M059J (cell line): Measurements from ENCODE around the gene ZKSCAN5. TPM values are rescaled to one million over a fixed set of nuclear protein-coding genes. Genes with fewer than 3 reads are reported as not detected.

ENCODE experiments used
- DNase-seq: peaks from one replicate; pipeline ENCODE4 v3.0.0-alpha.2; 2012; ENCODE audit warnings: low read depth
- total RNA-seq: library from RNA; depleted of rRNA; stranded (reverse); fragments of >200 nt; shearing (Covaris generic); gene quantifications from 2 replicates; pipeline ENCODE4 v1.2.3, GENCODE V29; 2014; rRNA removed

The ZKSCAN5 gene
- 12.8 and 19.9 TPM in 2 replicates for total RNA-seq

DNA sequence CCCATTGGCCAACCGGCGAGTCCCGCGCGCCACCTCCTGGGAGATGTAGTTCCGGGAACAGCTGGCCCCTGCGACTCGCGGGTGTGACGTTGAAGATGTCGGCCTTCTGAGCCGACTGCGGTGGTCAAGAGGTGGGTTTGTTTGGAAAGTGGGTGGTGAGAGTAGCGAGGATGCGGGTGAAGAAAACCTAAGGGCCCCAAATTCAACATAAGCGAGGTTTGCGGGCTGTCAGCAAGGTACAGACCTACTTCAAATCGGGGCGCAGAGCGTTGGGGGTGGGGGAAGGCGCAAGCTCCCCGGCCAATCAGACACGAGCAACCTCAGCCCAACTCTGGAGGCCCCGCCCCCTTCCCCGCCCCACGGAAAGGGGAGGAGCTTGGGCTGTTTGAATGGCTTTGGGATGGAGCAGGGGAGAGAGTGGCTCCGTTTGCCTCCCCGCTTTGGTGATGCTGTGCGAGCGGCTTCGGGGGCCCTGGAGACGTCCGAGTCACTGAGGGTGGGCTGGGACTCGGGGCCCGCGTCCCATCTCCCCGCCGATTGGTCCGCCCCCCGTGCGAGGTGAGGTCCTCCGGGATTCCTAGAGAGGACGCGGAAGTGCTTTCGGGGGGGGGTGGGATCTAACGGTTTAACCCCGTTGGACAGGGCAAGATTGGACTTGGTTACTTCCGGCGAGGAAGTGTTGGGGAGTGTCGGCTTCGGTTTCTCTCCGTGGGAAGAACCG is at the start of gene ZKSCAN5:
TSS of gene ZKSCAN5 (plus strand) at position 60 of the 721 bp plus-strand sequence. CDS start 1,383 bp downstream, outside the sequence.
- DNase-seq: peak; percentile 96

- no peak for DNase-seq
Measured at GRCh38 chr7:99455874-99456273, 48.6 kb upstream of the ZKSCAN5 start.

GRCh38 chr7:99456288-99456687 is 48.2 kb upstream of the ZKSCAN5 start:
- DNase-seq: no peak

- DNase-seq: no peak
Measured at GRCh38 chr7:99457050-99457649, 47.3 kb upstream of the ZKSCAN5 start.

DNA sequence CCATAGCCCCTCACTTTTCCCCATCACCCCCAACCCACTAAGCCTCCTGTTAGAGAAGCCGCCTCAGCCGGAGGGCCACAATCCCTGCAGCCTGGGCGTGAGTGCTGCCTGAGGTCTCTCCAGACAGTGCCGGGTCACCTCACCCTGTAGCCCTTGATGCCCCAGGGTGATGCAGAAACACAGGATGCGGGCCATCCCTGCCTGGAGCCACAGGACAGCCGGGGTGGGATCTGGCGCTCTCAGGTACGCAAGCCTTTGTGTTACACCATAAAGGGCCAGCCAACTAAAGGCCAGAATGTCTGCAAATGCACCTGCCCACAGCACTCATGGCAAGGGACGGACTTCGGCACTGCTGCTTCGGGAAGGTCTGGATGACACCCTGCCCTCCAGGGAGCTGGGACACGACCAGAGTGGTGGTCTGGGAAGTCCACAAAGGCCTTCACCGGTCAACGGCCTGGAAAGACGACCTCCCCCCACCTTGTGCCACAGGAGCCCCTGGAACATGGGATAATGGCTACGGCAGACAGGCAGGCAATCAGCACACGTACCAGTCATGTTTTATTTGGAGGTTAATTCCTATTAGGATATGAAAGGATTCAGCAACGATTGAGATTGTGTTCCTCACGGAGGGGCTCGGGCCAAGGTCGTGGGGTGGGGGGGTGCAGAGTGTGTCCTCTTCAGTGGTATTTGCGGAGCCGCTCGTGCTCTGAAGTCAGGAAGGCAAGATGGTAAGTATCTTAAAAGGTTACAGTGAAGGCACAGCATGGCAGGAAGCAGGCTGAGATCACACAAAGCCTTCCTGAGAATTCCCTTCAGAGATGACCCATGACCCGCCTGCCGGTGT is 46.6 kb upstream of the ZKSCAN5 start:
- no peak for DNase-seq

DNA sequence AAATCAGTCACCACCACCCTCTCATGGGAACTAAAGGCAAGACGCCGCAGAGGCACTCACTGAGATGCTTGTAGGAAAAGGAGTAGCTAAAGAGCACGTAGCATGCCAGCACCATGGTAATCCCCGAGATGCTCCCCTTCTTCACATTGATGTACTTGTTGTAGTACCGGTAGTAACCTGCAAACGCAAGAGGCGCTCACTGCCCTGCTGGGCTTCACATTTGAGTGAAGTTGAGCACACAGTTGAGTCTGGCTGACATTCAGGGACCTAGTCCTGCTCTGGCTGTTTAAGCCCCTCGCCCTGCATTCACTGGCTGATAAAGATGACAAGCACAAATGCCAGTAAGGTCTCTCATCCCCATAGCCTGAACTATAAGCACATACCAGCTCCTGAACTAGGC is 45.4 kb upstream of the ZKSCAN5 start:
- peak; percentile 30 for DNase-seq

- no peak for DNase-seq
Measured at GRCh38 chr7:99460651-99461050, 43.8 kb upstream of the ZKSCAN5 start.

GRCh38 chr7:99461221-99461620 is 43.2 kb upstream of the ZKSCAN5 start:
- no peak for DNase-seq

GRCh38 chr7:99465421-99465768 is 39.1 kb upstream of the ZKSCAN5 start:
- no peak for DNase-seq

DNA sequence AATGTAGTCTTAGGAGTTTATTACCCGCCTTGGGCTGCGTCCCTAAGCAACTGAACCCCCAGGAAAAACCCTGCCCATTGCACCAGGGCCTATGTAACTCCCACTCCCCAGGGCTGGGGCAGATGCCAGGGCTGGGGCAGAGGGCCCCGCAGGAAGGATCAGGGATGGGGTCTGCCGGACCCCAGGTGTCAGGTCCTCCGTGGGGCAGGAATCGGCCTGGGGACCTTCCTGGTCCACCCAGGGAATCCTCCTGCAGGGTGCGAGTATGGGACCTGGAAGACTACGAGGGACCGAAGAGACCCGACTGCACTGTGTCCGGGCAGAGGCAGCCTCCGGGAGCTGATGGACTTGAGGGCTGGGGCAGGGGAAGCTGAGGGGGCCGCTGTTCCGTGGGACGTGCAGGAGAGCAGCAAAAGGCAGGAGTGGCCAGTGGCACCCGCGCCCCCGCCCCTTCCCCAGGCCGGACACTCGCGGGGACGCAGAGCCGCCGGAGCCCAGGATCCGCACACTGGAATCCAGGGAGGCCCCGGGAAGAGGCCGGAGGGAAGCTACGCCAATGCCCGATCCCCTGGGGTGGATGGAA is 36.0 kb upstream of the ZKSCAN5 start:
- DNase-seq: no peak

DNA sequence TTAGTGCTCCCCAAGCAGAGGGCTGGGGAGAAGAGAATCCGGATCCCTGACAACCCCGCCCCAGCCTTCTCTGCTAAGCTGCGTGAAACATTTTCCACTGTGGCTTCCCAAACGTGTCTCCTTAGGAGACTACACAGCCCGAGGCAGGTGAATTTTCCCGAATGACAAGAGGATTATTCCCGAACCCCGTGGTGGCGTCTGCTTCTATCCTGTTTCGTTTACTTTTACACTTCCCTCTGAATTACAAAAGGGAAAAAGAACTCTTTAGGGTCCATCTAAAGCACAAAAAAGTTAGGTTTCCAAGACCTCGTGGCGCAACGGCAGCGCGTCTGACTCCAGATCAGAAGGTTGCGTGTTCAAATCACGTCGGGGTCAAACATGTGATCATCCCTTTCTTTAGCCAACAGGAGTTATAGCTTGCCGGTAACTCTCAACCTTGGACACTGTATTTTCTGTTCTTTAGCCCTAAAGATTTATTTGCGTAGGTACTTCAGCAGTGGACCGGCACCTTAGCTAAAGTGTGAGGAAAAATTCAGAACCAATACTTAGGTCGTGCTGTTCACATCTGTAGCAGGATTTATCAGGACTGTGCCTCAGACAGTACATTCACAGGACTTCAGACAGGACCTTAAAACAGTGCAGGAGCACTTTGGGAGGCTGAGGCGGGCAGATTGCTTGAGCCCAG is 34.9 kb upstream of the ZKSCAN5 start:
- no peak for DNase-seq

DNA sequence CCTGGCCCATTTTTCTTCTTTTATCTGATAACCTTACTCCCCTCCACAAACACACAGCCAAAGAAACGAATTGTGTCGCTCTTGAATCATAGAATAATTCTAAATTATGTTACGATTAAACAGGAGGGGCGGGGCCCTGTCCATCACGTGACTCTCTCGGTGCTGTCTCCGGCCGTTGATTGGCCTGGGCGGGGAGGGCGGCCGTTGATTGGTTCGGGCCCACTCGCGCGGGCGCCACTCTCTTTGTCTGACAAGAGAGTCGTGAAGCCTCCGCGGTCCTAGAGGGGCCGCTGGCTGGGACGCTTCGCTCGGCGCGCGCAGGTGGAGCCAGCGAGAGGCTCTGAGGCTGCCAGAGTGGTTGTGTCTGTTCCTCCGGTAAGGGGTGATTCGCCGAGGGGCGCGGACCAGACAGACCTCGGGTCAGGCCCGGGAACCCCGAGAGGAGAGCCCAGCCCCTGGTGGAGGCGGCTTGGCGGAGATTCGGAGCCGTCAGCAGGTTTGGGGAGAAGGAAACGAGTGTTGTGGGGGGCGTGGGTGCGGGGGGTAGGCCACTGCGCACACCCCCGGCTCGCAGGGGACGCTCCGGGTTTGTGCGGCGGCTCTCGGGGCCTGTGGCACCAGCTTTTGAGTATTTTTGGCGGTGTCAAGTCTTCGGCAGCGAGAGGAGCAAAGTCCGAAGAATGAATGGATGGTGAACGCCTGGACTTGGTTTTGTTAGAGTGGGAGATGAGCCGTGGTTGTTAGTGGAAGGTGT is 31.7 kb upstream of the ZKSCAN5 start, which contains the start of gene ZNF789:
TSS of gene ZNF789 (plus strand) at position 330 of the 754 bp plus-strand sequence. CDS start 3,567 bp downstream, outside the sequence.
- DNase-seq: peak; percentile 97

GRCh38 chr7:99473315-99473596 is 31.2 kb upstream of the ZKSCAN5 start:
- DNase-seq: peak; percentile 78

DNA sequence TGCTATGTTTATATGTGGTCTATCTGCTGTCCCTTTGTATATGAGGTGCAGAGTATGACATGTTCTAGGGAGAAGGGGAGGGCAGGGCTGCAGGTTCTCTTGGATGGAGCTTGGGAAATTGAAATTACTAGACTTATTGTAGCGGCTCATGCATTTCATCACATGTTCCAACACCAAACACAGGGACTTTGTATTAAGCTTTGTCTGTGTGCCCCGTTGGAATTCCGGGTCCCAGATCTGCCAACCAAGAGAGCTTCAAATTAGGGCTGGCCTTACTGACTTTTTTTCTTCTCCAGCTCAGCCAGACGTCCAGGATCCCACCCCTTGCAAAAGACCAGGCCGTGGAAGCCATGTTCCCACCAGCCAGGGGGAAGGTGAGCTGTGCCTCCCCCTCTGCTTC is 28.4 kb upstream of the ZKSCAN5 start:
- no peak for DNase-seq

DNA sequence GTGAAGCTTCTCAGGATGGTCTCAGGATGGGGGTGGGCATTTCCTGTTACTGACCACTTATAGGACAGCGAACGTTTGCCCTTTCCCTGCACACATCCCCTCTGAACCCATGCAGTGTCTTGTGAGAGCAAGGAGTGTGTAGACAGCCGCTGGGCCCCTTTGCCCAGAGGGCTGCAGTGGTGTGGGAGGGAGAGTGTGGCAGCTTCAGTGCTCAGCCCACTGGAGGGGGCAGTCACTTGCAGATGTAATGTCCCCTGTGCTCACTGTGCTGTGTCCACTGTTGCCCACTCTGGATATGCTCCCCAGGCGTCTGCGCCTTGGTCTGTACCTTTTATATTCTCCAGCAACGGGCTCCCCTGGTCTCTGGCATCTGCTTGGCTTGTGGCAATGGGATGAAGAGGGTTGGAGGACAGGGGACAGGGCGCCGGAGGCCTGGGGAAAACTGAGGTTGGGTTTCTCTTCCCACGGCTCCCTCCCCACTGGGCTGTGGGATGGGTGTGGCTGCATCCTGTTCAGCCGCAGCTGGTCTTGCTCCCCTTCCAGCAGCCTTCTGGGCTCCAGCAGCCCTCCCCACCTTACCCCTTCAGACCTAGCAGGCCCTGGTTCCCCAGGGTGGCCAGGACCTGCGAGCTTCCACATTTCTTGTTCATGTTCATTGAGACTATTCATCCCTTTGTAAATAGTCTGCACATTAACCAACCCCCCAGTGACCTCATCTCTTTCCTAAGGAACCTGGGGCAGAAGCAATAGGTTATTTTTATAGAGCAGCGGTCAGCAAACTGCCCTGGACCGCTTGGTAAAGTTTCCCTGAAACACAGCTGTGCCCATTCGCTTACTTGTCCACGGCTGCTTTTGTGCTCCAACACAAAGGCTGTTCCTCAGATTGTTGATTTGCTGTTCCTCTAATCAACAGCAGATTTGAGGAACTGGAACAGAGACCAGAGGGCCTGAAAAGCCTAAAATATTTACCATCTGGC is 25.7 kb upstream of the ZKSCAN5 start:
- DNase-seq: no peak

- no peak for DNase-seq
Measured at GRCh38 chr7:99485094-99485493, 19.4 kb upstream of the ZKSCAN5 start.

- DNase-seq: no peak
Measured at GRCh38 chr7:99489235-99489634, 15.2 kb upstream of the ZKSCAN5 start.

GRCh38 chr7:99490878-99491277 is 13.6 kb upstream of the ZKSCAN5 start:
- DNase-seq: no peak

- DNase-seq: no peak
Measured at GRCh38 chr7:99493823-99494222, 10.6 kb upstream of the ZKSCAN5 start.
